ENCODE data around the gene CACNG1.

The CACNG1 gene

GRCh38 chr17:67016039-67016762, 28.2 kb upstream of the CACNG1 start:
- Mint-ChIP-seq H3K36me3 (ENCODE audit: low read depth) (no peaks in the 10 kb centered on the region), H3K9me3 (no peaks in the 10 kb centered on the region), H3K27me3 (ENCODE audit: low read depth) (peaks cover 14% of the 10 kb centered on the region), H3K4me3 (no peak overlapping the region), H3K27ac (no peak overlapping the region), H3K4me1 (peaks cover 15% of the 10 kb centered on the region)
- TF ChIP-seq, protein P1, sequence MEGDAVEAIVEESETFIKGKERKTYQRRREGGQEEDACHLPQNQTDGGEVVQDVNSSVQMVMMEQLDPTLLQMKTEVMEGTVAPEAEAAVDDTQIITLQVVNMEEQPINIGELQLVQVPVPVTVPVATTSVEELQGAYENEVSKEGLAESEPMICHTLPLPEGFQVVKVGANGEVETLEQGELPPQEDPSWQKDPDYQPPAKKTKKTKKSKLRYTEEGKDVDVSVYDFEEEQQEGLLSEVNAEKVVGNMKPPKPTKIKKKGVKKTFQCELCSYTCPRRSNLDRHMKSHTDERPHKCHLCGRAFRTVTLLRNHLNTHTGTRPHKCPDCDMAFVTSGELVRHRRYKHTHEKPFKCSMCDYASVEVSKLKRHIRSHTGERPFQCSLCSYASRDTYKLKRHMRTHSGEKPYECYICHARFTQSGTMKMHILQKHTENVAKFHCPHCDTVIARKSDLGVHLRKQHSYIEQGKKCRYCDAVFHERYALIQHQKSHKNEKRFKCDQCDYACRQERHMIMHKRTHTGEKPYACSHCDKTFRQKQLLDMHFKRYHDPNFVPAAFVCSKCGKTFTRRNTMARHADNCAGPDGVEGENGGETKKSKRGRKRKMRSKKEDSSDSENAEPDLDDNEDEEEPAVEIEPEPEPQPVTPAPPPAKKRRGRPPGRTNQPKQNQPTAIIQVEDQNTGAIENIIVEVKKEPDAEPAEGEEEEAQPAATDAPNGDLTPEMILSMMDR (IDR thresholded peaks at IDR 0.05; ENCODE audit: unreplicated experiment in 3 of 3) = no peak

DNA sequence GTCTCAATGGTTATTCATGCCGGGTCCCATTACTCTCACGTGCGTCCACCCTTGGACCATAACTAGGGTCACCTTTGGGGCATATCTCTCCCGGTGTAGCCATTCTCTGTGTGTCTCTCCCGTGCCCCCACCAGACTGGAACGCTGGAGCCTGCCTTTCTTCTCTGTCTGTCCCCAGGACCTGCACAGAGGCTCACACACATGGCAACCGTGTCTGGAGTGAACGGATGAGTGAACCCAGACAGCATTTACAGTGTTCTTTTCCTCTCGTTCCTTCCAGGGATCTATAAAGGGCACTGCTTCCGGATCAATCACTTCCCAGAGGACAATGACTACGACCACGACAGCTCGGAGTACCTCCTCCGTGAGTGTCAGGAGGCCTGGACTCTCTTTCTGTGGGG, 26.4 kb upstream of the CACNG1 start:
- peak overlapping the region; percentile 43 to 52 (median 46) for H3K27ac Mint-ChIP-seq
- H3K4me3 Mint-ChIP-seq = no peak overlapping the region
- TF ChIP-seq, protein P1 (IDR thresholded peaks at IDR 0.05; ENCODE audit: unreplicated experiment in 3 of 3) = no peak
- H3K4me1 Mint-ChIP-seq = peaks cover 15% of the 10 kb centered on the region
- H3K36me3 Mint-ChIP-seq (ENCODE audit: low read depth) = no peaks in the 10 kb centered on the region
- H3K27me3 Mint-ChIP-seq (ENCODE audit: low read depth) = peaks cover 6% of the 10 kb centered on the region
- no peaks in the 10 kb centered on the region for H3K9me3 Mint-ChIP-seq

GRCh38 chr17:67018471-67019434, 25.6 kb upstream of the CACNG1 start:
- H3K4me3 Mint-ChIP-seq = no peak overlapping the region
- no peaks in the 10 kb centered on the region for H3K9me3 Mint-ChIP-seq
- TF ChIP-seq, protein P1 (IDR thresholded peaks at IDR 0.05; ENCODE audit: unreplicated experiment in 3 of 3) = no peak
- peaks cover 6% of the 10 kb centered on the region for H3K27me3 Mint-ChIP-seq (ENCODE audit: low read depth)
- peaks cover 15% of the 10 kb centered on the region for H3K4me1 Mint-ChIP-seq
- peak overlapping the region in 2 of 3 experiments; percentile 43 to 52 for H3K27ac Mint-ChIP-seq
- H3K36me3 Mint-ChIP-seq (ENCODE audit: low read depth) = no peaks in the 10 kb centered on the region

- Mint-ChIP-seq H3K36me3 (ENCODE audit: low read depth) (no peaks in the 10 kb centered on the region), H3K27ac (no peak overlapping the region), H3K9me3 (no peaks in the 10 kb centered on the region), H3K27me3 (ENCODE audit: low read depth) (peaks cover 6% of the 10 kb centered on the region), H3K4me3 (no peak overlapping the region), H3K4me1 (peaks cover 14% of the 10 kb centered on the region)
- TF ChIP-seq, protein P1 (IDR thresholded peaks at IDR 0.05; ENCODE audit: unreplicated experiment in 3 of 3) = no peak
Measured at GRCh38 chr17:67019809-67020208, 24.5 kb upstream of the CACNG1 start.

GRCh38 chr17:67020293-67020766, 24.0 kb upstream of the CACNG1 start:
- Mint-ChIP-seq H3K4me1 (peaks cover 9% of the 10 kb centered on the region), H3K27me3 (ENCODE audit: low read depth) (peaks cover 6% of the 10 kb centered on the region), H3K9me3 (no peaks in the 10 kb centered on the region), H3K36me3 (ENCODE audit: low read depth) (no peaks in the 10 kb centered on the region), H3K4me3 (no peak overlapping the region), H3K27ac (no peak overlapping the region)
- TF ChIP-seq, protein P1 (IDR thresholded peaks at IDR 0.05; ENCODE audit: unreplicated experiment in 3 of 3) = no peak
